CD4-positive, alpha-beta T cell treated with Interleukin-17A for 4 hours (primary cell): ENCODE measurements around the gene BMERB1.
"Not testable (repeated sequence)": the region's sequence is repeated elsewhere in the genome, so short reads cannot be mapped to it uniquely, and the experiment has no call there.

Experiments
- DNase-seq: peaks from one replicate; pipeline ENCODE4 v3.0.0-alpha.2; 2020; ENCODE audit warnings: mixed read lengths

BMERB1 gene

DNA sequence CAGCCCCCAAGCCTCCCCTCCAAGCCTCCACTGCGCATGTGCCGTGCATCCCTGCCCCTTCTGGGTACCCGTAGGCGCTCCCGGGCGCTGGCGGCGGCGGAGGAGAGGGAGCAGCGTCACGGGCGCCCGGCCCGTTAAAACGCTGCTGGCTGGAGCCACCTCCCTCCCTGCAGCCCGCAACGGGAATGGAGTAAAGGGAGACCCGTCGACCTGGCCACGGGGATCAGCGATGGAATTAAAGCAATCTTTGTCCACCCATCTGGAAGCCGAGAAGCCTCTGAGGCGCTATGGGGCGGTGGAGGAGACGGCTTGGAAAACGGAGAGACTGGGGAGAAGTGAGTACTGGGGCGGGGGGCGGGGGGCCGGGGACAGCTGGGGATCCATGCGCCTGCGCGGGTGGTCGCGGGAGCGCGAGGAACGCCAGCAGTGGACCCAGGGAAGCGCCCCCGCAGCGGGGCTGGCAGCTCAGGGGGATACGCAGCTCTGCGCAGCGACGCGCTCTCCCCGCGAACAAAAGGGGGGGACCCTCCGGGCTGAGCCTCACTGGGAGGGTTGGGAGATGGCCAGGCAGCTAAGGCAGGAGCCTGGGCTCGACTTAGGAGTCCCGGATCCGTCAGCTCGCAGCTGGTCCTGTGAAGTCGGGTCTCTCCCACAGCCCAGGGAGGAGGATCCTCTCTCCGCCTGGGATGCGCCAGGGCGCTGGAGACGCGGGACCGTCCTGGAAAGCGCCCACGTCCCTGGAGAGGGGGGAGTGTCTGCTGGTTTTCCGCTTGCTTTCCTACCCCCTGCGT is at the start of gene BMERB1:
BMERB1 (plus strand) TSS at position 164 of the 791 bp plus-strand sequence; CDS start at position 230, 66 bp downstream.
- DNase-seq: peak; percentile 52

GRCh38 chr16:15388060-15388459 is 46.3 kb upstream of the BMERB1 start:
- DNase-seq: not testable (repeated sequence)

DNA sequence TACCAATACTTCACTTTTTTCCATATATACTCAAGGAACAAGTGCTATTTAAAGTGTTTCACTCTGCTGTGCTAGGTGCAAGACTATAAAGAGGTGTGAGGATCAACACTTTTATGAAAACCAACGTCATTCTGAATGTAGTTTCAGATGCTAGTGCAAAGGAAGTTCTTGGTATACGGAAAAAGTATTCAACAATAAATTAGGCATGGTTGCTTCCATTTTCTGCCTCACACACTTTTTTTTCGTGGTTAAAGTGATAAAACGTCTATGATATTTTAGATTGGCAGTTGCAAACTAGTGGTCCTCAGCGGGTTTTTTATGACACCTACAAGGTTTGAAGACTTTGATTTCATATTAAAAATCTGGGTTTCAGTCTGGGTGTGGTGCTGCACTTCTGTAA is 44.5 kb upstream of the BMERB1 start:
- DNase-seq: not testable (repeated sequence)

DNA sequence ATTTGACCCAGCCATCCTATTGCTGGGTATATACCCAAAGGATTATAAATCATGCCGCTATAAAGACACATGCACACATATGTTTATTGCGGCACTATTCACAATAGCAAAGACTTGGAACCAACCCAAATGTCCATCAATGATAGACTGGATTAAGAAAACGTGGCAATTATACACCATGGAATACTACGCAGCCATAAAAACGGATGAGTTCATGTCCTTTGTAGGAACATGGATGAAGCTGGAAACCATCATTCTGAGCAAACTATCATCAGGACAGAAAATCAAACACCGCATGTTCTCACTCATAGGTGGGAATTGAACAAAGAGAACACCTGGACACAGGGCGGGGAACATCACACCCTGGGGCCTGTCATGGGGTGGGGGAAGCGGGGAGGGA is 41.4 kb upstream of the BMERB1 start:
- not testable (repeated sequence) for DNase-seq

- not testable (repeated sequence) for DNase-seq
Observed at GRCh38 chr16:15395631-15396508, 38.5 kb upstream of the BMERB1 start, which contains the start of gene MPV17L. TSS of gene MPV17L (plus strand) at chr16:15395754. CDS start at chr16:15395898, 144 bp downstream.

DNA sequence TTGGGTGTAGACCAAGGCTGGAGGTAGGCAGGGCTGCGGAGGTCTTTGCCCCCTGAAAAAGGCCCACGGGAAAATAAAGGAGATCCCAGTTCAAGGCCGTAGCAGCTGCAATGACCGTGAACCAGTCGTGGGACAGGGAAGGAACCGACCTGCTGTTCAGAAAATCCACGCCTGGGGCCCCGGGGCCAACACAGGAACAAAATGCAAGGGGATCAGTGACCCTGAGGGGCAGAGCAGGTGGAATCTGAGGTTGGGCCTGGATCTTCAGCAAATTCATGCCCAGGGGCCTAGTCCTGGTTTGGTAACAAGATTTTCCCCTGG is 37.9 kb upstream of the BMERB1 start:
- not testable (repeated sequence) for DNase-seq

- no peak for DNase-seq
Observed at GRCh38 chr16:15396948-15397594, 37.3 kb upstream of the BMERB1 start.

- DNase-seq: no peak
Observed at GRCh38 chr16:15398618-15399316, 35.6 kb upstream of the BMERB1 start.

DNA sequence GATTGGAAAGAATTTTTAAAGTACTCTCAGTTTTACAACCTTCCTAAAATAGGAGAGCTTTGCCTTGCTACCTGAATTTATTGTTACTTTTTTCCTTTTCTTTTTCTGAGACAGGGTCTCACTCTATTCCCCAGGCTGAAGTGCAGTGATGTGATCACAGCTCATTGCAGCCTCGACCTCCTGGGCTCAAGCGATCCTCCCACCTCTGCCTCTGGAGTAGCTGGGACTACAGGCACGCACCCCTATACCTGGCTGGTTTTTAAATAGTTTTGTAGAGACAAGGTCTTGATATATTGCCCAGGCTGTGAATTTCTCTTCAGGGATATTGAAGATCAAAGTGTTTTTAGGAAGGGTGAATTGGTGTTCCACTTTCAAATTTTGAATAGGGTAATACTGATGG is 35.1 kb upstream of the BMERB1 start:
- DNase-seq: no peak

- not testable (repeated sequence) for DNase-seq
Observed at GRCh38 chr16:15400314-15400713, 34.1 kb upstream of the BMERB1 start.

DNA sequence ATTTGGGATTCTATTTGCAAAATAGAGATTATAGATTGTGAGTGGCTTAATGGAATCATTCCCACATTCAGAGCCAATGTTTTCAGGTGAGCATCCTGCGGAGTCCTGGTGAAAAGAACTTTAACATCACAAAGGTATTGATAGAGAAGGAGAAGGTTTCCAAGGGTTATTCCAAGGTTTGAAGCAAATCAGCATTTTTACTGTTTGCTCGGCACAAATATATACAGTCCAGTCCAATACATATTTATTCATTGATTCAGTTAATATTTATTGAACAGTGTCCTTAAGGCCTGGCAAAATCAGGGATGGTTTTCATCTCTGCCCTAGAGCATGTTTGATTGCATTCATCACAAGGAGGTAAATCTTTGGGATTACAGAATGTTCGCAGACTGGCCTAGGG is 32.4 kb upstream of the BMERB1 start:
- no peak for DNase-seq

- no peak for DNase-seq
Observed at GRCh38 chr16:15403392-15403995, 30.9 kb upstream of the BMERB1 start.

DNA sequence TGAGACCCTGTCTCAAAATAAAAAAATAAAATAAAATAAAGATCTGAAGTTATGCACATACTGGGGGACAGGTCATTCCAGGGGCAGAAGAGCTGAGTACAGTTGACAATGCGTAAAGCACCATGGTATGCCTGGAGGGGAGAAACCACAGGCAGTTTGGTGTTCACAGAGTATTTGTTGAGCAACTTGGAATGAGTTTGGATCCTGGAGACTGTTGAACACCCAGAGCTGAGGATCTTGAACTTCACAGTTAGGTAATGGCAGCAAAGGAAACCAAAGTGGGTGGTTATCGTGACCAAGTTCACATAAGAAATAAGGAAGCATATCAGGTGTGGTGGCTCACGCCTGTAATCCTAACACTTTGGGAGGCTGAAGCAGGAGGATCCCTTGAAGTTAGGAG is 30.3 kb upstream of the BMERB1 start:
- DNase-seq: not testable (repeated sequence)

DNA sequence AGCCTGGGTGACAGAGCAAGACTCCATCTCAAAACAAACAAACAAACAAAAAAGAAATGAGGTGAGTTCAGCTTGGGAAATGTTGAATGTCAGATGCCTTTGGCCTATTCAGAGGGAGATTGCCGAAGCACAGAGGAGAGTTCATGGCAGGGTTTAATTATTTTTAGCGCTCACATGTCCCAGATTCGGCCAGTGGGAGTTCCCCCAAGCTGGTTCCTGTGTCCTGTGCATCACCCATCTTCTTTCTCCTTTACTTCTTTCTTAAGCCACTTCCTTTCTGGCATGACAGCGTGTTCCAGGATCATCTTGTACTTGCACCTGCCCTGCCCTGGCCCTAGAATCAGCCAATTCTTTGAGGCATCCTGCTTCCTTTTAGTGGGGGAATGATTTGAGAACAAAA is 29.6 kb upstream of the BMERB1 start:
- no peak for DNase-seq

GRCh38 chr16:15407756-15408155 is 26.6 kb upstream of the BMERB1 start:
- DNase-seq: not testable (repeated sequence)

- not testable (repeated sequence) for DNase-seq
Observed at GRCh38 chr16:15409476-15409875, 24.9 kb upstream of the BMERB1 start.

- no peak for DNase-seq
Observed at GRCh38 chr16:15415511-15415985, 18.8 kb upstream of the BMERB1 start.

DNA sequence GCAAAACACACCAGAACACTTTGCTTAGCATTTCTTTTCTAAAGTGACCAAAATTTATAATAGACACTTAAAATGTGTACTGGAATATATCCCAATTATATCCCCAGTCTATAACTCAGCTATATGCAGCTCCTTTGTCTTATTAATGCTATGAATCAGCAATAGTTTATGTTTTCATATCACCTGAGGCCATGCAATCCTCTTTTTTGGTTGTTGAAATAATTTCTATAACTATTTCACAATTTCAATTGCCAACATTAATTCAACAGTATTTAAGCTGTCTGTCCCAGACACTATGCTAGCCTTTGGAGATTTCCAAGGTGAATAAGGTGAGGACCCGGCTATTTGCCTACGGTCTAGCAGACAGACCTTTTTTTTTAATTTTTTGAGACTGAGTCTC is 17.2 kb upstream of the BMERB1 start:
- DNase-seq: no peak

DNA sequence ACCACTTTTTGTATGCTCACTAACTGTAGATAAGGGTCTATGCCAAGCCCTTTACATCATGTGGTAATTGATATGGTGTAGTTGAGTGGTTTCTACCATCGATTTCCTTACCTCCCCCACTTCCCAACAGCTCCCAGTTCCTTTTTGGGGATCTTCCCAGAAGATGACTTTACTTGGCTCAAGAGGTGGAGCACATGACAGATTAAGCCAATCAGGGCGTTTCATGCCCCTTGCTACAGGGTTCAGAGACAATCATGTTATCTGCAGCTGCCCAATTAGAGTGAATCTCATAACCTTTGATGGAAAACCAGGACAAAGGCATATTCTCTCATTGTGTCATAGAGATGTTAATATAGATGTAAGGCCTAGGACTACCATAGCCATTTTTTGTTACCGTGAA is 16.2 kb upstream of the BMERB1 start:
- no peak for DNase-seq

GRCh38 chr16:15421696-15422095 is 12.7 kb upstream of the BMERB1 start:
- not testable (repeated sequence) for DNase-seq

- no peak for DNase-seq
Observed at GRCh38 chr16:15422222-15422621, 12.2 kb upstream of the BMERB1 start.

DNA sequence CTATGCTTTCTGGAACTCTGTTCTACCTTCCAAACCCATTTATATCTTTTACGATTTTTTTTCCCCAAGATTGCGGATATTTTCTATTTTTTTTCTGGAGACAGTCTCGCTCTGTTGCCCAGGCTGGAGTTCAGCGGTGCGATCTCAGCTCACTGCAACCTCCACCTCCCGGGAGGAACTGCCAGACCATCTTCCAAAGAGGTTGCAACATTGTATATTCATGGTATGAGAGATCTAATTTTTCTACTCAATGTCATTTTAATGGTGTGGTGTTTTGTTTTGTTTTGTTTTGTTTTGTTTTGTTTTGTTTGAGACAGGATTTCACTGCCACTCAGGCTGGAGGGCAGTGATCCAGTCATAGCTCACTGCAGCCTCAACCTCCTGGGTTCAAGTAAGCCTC is 8.5 kb upstream of the BMERB1 start:
- DNase-seq: no peak
